HG03520 (cell line): ENCODE measurements around the gene FGGY.

Experiments used
- ATAC-seq: cut with Tn5 transposase; IDR thresholded peaks from one replicate; pipeline ENCODE4 v1.9.1; 2021; ENCODE audit warnings: mild to moderate bottlenecking, moderate library complexity; ENCODE audit not compliant: unreplicated experiment

Gene FGGY

DNA sequence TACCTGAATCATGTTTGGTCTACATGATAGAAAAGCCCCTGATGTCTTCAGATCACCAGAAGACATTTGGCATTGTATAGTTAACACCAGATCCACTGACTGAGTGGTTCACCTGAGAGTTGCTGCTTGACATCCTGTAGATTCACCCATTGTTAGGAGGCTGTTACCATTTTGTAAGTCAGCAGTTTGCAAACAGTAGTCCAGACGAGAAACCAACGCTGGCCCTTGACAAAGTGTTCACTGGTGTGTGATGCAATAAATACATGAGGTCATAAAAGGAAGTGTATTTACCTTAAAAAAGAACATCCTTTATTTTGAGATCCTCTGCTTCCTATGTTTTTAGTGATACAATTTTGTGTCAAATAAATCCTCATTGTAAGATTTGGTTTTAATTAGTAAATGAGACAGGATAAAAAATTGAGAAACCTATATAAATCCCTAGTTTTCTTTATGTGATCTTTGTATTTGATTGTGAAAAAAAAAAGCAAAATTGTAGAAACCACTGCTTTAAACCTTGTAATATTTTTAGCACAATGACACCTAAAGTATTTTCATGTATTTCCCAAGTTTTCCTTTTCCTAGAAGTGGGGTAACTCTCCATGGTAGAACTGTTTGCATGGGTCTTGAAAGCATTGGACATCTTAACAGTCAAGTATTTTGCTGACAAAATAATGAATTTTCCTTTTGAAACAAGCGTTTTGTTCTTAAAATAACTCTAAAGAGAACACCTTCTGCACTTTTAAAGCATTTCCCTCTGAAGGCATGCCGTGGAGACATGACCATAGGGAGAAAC is 204.3 kb downstream of the FGGY start:
- no peak for ATAC-seq

DNA sequence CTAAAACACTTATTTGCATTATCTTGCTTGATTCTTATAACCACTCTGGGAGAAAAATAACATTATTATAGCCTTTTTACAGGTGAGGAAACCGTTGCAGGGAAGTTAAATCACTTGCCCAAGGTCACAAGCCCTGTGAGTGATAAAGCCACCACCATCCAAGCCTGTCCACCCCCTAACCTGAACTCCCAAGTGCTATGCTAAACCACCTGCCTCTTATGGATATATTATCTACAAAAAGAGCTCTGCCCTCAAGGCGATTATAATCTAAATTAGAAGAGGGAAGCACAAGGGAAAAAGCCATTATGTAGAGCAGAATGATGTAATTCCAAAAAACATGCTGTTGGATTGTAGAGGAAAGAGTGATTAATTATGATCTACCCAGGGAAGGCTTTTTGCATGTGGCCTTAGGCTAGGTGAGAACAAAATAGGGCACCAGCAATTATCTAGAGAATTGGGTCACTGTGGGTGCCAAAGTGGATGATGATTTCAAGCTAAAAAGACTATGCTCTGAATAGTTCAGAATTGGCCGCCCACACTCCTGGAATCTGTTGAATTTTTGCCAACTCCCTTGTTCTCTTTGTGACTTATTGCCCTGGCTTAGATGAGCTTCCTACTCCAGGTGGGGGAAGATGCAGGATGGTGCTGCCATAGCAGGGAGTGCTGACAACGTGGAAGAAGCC is 205.3 kb downstream of the FGGY start:
- no peak for ATAC-seq

DNA sequence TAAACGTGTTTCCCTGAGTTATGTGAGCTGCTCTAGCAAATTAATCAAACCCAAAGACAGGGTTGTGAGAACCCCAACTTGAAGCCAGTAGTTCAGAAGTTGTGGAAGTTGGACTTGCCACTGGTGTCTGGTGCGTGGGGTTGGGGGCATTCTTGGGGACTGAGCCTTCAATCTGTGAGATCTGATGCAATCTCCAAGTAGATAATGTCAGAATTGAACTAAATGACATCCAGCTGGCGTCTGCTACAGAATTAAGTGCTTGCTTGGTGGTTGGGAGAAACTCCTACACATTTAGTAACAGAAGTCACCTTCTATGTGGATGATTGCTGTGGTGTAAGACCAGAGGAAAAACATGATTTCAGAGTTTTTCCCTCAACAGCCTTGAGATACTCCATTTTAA is 207.4 kb downstream of the FGGY start:
- no peak for ATAC-seq

DNA sequence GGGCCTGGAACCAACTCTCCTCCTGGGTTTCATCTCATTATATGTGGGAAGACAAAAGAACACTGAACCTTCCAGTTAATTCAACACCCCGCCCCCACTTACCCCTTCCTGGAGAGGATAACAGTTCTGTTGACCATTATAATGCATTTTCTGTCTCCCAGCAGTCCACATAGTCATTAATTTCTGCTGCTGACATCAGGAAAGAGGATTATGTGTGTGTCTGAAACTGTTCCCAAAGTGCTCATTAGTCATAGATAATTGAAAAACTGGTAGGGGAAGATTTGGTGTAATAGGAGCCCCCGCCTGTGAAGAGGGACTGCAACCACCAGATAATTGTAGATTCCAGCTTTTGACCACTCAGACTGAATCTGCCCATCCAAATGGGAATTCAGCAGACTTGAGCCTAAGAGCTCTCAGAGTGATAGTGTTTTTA is 208.7 kb downstream of the FGGY start:
- ATAC-seq: no peak

DNA sequence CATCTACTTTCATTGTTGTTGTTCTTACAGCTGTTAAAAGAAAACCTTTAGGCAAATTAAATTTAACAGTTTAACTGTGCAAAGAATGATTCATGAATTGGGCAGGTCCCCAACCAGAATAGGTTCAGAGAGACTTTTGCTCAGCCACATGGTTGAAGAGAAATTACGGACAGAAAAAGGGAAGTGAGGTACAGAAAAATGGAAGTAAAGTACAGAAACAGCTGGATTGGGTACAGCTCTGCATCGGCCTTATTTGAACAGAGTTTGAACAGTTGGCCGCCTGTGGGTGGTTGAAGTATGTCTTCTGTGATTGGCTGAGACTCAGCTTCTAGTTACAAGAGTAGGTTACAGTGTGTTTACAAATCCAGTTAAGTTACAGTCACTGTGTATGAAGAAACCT is 210.1 kb downstream of the FGGY start:
- ATAC-seq: peak; percentile 92

DNA sequence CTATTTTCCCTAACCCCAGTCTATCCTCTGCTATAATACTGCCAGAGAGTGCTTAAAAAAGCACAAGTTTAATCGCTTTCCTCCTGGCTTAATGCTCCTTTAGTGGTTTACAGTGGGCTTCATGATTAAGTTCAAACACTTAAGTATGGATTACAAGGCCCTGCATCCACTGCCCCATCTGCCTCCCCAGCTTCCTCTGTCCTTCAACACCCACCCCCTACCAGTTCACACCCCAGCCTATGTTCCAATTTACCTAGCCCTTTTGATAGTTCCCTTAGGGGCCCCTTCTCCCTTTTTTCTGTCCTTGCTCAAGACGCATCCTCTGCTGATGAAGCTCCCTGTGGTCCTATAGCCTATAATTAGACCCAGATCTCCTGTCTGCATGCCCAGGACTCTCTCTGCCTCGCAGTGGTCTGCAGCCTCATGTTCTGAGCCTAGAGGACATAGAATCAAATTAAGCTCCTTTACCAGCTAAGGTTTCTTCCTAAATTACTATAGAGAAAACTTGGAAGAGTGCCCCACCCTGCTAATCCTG is 212.5 kb downstream of the FGGY start:
- ATAC-seq: no peak

DNA sequence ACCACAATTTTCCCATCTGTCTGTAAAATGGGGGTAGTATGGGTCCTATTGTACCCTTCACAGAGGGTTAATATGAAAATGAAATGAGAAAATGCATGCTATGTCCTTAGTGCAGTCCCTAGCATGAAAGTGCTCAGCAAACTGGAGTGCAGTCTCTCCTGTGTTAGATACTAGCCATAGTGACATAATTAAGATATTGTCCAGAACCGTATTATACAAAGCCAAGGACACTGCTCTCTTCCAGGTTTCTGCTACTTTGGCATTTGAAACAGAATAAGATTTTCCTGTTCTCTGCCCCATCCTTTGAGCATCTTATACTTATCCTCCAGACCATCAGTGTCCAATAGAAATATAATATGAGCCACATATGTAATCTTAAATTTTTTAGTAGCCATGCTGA is 213.4 kb downstream of the FGGY start:
- ATAC-seq: no peak

DNA sequence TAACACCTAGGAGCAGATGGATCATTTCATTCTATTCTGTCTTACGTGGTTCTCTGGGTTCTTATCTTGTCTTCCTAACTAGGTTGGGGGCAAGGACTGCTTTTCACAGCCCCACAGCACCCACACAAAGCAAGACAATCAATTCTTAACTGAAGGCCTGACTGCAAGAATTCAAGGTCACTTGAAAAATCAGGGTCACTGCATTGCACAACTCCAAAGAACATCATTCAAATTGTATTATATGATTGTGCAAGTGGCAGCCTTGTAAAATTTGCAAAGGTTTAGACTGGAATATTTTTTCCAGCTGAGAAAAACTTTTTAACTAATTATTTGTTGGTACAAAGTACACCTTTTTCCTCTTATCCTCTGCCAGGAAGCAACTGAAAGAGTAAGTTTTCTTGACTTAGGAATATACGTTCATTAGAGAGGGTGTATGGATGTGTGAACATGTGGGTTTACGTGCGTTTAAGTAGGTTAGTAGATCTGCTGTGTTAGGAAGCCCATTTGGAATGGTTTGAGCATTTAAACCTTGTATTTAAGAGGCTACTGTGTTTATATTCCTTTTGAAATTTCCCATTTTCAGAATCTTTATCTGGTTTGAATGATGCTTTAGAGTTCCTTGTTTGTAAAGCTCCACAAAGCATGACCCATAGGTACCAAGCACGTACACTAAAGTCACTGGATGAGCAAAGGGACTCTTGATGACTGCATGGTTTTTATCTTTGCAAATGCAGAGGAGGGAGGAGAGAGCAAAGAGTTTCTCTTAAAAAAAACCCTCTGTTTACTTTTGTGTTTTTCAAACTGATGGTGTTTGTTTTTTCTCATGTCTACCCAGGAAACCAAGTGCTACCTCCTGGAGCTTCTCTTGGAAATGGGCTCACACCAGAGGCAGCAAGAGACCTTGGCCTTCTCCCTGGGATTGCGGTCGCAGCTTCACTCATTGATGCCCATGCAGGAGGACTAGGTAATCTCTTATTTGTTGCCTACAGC is 214.9 kb downstream of the FGGY start:
- no peak for ATAC-seq

DNA sequence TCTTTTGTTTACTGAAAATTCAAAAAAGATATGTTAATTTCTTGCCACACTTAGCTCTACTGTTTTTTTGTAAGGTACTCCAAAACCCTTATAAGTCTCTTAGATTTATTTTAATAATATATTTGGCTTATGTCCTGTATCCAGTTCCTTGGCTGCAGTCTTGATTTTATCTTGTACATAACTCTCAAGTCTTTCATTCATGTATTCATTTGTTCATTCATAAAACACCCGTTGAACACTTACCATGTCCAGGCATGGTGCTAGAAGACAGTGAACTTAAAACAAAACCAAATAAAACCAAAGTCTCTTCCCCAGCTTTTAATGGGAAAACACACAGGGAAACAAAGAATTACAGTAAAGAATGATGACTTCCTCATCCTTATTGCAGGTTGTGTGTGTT is 215.8 kb downstream of the FGGY start:
- no peak for ATAC-seq

DNA sequence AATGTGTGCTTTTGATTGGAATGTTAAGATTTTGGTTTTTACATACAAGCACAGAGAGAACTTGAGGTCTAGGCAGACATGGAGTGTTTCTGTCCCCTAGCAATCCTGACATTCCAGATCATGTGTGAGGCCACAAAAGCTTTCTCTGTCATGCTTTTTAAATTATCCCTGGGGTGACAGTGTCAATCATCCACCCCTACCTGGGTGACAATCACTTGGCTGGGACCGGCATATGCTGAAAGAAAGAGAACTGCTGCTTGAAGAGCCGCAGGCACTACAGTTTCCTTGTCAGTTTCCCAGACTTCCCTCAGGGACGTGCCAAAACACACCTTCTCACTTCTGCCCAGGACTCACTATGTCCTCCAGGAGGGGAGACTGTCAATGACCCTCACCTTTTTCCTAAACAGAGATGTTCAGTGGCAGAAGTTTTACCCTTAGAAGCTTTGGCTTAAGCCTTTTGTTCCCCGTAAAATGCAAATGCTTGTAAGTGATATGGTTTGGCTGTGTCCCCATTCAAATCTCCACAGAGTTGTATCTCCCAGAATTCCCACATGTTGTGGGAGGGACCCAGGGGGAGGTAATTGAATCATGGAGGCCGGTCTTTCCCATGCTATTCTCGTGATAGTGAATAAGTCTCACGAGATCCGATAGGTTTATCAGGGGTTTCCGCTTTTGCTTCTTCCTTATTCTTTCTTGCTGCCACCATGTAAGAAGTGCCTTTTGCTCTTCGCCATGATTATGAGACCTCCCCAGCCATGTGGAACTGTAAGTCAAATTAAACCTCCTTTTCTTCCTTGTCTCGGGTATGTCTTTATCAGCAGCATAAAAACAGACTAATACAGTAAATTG is 217.4 kb downstream of the FGGY start:
- ATAC-seq: no peak

DNA sequence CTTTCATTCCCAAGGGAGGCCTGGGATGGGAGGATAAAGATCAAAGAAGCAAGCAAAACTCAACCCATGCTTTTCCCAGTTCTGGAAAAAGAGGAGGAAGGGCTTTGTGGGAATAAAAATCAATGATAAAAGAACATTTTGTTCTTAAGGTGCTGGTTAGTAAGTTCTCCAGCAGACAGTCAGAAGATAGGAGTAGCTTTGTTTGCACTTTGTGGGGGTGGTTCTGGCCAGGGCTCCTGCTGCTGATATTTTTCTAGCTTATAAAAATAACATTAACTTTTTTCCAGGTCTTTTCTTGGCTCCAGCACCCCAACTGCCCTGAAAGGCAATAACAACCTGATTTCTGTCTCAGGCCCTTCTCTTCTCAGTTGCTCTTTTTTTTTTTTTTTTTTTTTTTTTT is 220.0 kb downstream of the FGGY start:
- ATAC-seq: no peak

DNA sequence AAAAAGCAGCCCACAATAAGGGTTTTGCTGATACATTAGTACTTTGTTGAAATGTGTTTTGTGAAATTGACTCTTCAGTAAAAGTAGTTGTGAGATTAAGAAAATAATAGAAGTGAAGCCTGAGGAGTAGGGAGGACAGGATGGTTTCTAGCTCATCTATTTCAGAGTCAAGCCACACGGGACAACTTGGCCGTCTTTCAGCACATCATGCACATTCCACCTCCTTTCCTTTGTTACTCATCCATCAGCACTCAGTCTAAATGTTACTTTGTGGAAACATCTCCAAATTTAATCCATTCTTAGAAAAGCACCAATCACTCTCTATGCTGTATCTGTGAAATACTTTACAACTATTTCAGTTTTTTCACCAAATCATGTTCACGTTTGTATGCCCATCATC is 223.3 kb downstream of the FGGY start:
- ATAC-seq: no peak

DNA sequence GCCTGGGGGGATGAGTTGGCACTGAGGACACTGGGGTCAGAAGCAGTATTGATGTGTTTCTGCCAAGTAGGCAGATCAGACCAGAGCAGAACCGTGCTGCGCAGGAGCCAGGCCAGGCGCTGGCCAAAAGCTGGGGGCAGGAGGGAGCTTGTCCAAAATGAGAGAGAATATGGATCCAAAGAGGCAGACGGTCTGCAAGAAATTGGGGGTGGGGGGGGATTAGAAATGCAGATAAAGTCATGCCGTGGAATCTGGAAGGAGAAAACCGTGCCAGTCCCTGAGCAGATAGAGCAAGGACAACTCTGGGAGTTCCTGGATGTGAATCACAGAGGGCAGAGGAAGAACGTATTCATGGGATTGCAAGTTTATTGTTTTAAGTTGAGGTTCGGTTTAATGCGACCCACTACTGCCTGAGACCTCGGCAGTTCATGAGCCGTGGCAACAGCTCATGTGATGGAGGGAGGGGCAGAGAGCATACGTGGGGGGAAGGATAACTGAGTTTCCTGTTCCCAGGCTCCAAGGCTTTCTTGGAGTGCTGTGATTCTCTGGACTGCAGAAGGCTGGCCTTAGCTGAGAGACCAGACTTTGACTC is 224.0 kb downstream of the FGGY start:
- ATAC-seq: no peak

DNA sequence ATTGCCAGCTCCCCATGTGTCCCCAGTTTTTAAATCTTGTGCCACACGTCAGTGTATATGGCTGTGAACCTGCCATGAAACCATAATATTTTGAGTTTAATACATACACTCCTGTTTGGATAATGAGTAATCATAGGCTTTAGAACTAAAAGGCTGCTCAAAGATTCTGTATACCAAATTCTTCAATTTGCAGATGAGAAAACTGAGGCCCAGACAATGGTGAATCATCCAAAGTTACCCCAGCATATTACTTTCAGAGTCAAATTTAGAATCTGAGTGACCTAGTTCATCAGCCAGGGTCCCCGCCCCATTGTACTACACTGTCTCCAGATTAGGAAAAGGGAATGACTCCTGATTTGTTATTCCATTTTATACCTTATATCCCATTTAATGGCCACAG is 224.6 kb downstream of the FGGY start:
- ATAC-seq: no peak

DNA sequence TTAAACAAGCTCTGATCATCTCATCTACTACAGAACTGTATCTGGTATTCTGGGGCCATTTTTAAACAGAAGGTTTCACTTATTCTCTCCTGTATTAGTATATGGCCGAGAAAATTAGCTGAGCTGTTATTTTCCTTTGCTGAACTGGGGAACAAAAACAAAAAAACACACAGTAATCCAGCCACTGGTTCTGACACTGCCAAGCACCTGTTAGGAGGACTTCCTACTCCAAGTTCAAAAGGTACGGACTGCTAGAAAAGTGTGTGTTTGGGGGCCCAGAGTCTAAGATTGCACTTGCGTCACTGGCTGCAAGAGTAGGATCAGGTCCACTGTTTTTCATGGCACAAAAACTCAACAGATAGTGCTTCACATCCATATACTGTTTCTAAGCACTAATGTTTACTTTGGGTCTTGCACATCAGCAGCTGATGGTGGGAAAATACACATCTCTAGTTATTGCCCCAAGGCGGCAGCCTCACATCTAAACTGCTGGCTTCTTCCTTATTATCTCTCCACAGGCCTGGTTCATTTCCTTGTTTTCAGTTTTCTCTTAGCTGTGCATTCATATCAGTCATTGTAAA is 226.1 kb downstream of the FGGY start:
- no peak for ATAC-seq

DNA sequence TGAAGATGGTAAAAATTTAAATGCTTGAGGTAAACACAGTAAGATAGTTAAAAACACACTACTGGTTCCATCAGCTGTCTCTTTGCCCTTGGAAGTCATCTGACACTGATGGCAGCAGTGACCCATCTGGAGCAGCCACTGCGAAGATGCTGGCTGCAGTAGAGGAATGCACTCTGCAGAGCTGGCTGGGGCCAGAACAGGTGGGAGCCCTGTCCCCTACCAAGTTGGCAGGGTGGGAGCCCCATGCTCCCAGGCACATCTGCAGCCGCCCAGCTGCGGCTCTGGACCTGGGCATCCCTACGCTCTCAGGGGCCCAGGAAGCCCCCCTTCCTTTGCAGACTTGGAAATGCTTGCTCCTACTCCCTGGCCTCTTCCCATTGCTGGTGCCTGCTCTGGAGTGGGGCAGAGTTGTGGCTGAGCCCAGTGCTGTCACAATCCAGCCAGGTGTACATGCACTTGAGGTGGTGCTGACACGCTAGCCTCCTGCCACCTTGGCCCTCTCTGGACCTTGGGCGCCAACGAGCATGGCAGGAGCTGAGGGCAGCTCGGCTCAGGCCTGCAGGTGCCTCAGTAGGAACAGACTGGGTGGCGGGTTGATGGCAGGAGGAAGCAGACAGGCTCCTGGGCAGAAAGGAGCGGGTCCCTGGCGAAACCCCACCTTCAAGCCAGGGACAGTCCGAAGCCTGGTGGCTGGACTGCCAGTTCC is 227.0 kb downstream of the FGGY start:
- no peak for ATAC-seq

DNA sequence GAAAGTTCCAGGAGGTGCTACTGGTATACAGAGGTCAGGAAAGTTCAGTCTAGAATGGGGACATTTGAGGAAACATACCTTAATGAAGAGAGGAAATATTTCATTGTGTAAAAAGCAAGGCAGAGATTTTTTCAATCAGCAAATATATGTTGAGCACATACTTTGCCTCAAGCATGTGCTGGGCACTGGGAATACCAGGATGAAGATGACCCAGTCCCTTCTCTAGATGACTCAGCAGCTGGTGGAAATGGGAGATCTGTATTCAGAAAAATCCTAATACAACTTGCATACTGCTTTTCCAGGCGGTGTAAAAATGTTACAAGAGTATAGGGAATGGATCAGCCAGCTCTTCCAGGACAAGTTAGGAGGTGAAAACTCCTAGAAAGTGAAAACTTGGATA is 229.3 kb downstream of the FGGY start:
- no peak for ATAC-seq

DNA sequence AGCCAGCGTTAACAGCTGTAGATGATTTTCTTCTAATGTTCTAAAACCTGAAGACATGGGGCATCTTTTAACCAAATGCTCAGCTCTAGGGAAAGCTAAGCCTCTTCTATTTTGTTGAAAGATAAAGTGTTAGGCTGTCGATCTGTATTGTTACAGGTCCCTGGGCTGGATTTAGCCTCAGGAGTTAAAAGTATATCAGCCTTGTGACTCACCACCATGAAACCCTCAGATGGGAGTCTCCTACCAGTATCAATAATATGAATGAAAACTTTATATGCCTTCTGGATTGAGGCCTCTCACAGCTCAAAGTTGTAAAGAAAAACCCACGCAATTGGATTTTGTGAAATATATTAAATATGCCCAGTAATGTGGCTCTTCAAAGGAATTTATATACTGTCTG is 231.6 kb downstream of the FGGY start:
- ATAC-seq: no peak

DNA sequence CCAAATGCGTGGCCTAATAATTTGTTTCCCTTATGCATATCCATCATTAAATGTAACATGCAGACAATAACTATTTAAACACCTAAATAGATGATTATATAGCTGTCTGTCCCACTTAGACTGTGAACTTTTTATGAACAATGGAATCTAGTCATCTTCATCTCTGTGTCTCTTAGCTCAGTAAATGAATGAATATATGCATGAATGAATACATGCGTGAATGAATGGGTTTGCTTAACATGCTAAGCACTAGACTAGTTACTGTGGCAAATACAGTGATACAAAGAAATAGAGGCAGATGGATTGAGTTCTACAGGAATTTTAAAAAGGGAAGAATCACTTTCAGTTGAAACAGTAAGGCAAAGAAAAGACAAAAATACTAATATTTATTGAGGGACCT is 232.0 kb downstream of the FGGY start:
- ATAC-seq: no peak
